ENCODE results near the gene GPC5. TPM values are rescaled to one million over a fixed set of nuclear protein-coding genes. Genes with fewer than 3 reads are reported as not detected.
A peak's percentile ranks its signal among the peaks of the same experiment; 100 is the strongest.

GPC5 gene
- polyA plus RNA-seq, 2 of the 4 experiments (the other 2 are of a cell fraction) = not detected

GRCh38 chr13:92734545-92734944, 1336.1 kb downstream of the GPC5 start:
- FAIRE-seq = no peak
- Histone ChIP-seq H3K9me3 (no peaks in the 10 kb centered on the region), H3K4me1 (no peaks in the 10 kb centered on the region), H3K4me3 (no peak overlapping the region), H3K27ac (no peak overlapping the region), H3K4me2 (no peak overlapping the region)
- no peak for ATAC-seq
- ChIA-PET POLR2A (no interaction called here), CTCF (no interaction called here)
- 0% methylated on average over 1 of the region's 1 CpG for WGBS (ENCODE audit: missing lambda C conversion rate)
- TF ChIP-seq MAFK (IDR thresholded peaks at IDR 0.05; ENCODE audit: partially characterized antibody) (peak; percentile 78), PHF8 (IDR thresholded peaks at IDR 0.05; ENCODE audit: borderline replicate concordance, low read depth) (no peak)
- no peak for DNase-seq (ENCODE audit: low read depth in 1 of 2, low spot score in 1 of 2)

- ChIA-PET POLR2A (no interaction called here), CTCF (no interaction called here)
- DNase-seq (ENCODE audit: low read depth in 1 of 2, low spot score in 1 of 2) = no peak
- no peaks in the 10 kb centered on the region for H3K9me3 ChIP-seq
- 4% methylated on average over 1 of the region's 1 CpG for WGBS (ENCODE audit: missing lambda C conversion rate)
- no peak for ATAC-seq
- H3K27ac ChIP-seq = no peak overlapping the region
- no peaks in the 10 kb centered on the region for H3K4me1 ChIP-seq
- H3K4me2 ChIP-seq = no peak overlapping the region
- TF ChIP-seq RCOR1 (IDR thresholded peaks at IDR 0.05; ENCODE audit: low read depth, low read length) = no peak
- TF ChIP-seq EHF (CRISPR knock-in tag; IDR thresholded peaks at IDR 0.05) = no peak
- no peak for TF ChIP-seq ZNF302 (CRISPR knock-in tag; IDR thresholded peaks at IDR 0.05)
- no peak for TF ChIP-seq FOSB (CRISPR knock-in tag; IDR thresholded peaks at IDR 0.05)
- TF ChIP-seq HES2 (IDR thresholded peaks at IDR 0.05) = no peak
- TF ChIP-seq CEBPB (IDR thresholded peaks at IDR 0.05) = no peak
- no peak for TF ChIP-seq CBX8 (IDR thresholded peaks at IDR 0.05)
- no peak for TF ChIP-seq RNF2 (IDR thresholded peaks at IDR 0.05; ENCODE audit: borderline replicate concordance, low read depth)
- TF ChIP-seq, protein P1, sequence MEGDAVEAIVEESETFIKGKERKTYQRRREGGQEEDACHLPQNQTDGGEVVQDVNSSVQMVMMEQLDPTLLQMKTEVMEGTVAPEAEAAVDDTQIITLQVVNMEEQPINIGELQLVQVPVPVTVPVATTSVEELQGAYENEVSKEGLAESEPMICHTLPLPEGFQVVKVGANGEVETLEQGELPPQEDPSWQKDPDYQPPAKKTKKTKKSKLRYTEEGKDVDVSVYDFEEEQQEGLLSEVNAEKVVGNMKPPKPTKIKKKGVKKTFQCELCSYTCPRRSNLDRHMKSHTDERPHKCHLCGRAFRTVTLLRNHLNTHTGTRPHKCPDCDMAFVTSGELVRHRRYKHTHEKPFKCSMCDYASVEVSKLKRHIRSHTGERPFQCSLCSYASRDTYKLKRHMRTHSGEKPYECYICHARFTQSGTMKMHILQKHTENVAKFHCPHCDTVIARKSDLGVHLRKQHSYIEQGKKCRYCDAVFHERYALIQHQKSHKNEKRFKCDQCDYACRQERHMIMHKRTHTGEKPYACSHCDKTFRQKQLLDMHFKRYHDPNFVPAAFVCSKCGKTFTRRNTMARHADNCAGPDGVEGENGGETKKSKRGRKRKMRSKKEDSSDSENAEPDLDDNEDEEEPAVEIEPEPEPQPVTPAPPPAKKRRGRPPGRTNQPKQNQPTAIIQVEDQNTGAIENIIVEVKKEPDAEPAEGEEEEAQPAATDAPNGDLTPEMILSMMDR (IDR thresholded peaks at IDR 0.05) = no peak
- TF ChIP-seq HOXB13 (CRISPR knock-in tag; IDR thresholded peaks at IDR 0.05; ENCODE audit: low read depth) = no peak
- H3K4me3 ChIP-seq = no peak overlapping the region
- no peak for FAIRE-seq
Observed at GRCh38 chr13:92735909-92736308, 1337.5 kb downstream of the GPC5 start.

DNA sequence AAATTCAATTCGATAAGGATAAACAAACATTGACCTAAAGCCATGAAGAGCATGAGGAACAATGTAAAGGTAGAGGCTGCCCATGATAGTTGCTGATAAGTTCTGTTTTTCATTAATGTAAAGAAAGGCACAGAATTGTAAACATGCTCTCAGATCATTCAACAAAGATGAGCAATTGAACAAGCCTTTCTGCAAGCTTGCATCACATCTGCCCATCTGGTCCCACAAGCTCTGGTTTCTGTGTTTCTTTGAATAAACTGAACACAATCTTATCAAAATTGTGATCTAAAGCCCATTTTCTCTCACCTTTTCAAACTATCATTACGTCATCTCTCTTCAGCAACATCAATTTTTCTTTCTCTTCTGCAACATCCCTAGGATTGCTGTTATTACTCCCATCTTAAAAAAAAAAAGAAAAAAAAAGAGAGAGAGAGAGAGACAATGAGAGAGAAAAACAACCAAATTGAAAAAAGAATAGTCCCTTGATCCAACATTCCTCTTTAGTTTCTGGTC, 1340.9 kb downstream of the GPC5 start:
- Histone ChIP-seq H3K4me2 (no peak overlapping the region), H3K9me3 (no peaks in the 10 kb centered on the region), H3K27ac (no peak overlapping the region), H3K4me3 (no peak overlapping the region), H3K4me1 (no peaks in the 10 kb centered on the region)
- POLR2A ChIA-PET = no interaction called here
- CTCF ChIA-PET = no interaction called here
- WGBS (ENCODE audit: missing lambda C conversion rate) = 0% methylated on average over 2 of the region's 2 CpGs
- DNase-seq (ENCODE audit: low read depth in 1 of 2, low spot score in 1 of 2) (no peak), ATAC-seq (no peak), FAIRE-seq (no peak)
- TF ChIP-seq BHLHE40 (IDR thresholded peaks at IDR 0.05; ENCODE audit: low read depth, low read length) = no peak
- TF ChIP-seq, protein P2, sequence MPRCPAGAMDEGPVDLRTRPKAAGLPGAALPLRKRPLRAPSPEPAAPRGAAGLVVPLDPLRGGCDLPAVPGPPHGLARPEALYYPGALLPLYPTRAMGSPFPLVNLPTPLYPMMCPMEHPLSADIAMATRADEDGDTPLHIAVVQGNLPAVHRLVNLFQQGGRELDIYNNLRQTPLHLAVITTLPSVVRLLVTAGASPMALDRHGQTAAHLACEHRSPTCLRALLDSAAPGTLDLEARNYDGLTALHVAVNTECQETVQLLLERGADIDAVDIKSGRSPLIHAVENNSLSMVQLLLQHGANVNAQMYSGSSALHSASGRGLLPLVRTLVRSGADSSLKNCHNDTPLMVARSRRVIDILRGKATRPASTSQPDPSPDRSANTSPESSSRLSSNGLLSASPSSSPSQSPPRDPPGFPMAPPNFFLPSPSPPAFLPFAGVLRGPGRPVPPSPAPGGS (IDR thresholded peaks at IDR 0.05) = no peak
- no peak for TF ChIP-seq ZNF302 (CRISPR knock-in tag; IDR thresholded peaks at IDR 0.05)
- TF ChIP-seq HOXB13 (CRISPR knock-in tag; IDR thresholded peaks at IDR 0.05; ENCODE audit: low read depth) = no peak
- TF ChIP-seq NR3C1 (IDR thresholded peaks at IDR 0.05) = no peak
- TF ChIP-seq E2F6 (IDR thresholded peaks at IDR 0.05; ENCODE audit: borderline replicate concordance, low read depth) = no peak
- TF ChIP-seq FOSL2 (IDR thresholded peaks at IDR 0.05) = no peak
- no peak for TF ChIP-seq FOSL2 (CRISPR knock-in tag; IDR thresholded peaks at IDR 0.05)
- no peak for TF ChIP-seq RCOR1 (IDR thresholded peaks at IDR 0.05; ENCODE audit: low read depth, low read length)
- no peak for TF ChIP-seq PHF8 (IDR thresholded peaks at IDR 0.05; ENCODE audit: borderline replicate concordance, low read depth)
- TF ChIP-seq EHF (CRISPR knock-in tag; IDR thresholded peaks at IDR 0.05) = no peak

Measured in A549 (cell line).